H9 (cell line): ENCODE measurements around the gene AP4M1. TPM values are rescaled to one million over a fixed set of nuclear protein-coding genes. Genes with fewer than 3 reads are reported as not detected.

Experiments used
- DNase-seq: peaks from one replicate; pipeline ENCODE4 v3.0.0-alpha.2; 2017
- H2AFZ ChIP-seq: one replicate; pipeline ENCODE4 v1.6.1; 2013; ENCODE audit warnings: mild to moderate bottlenecking, low read length, control low read depth, moderate library complexity
- H2AK5ac ChIP-seq: 2 replicates; pipeline ENCODE4 v1.6.1; 2013; ENCODE audit warnings: low read length, control low read depth, mixed read lengths; ENCODE audit not compliant: insufficient read length
- H2BK120ac ChIP-seq: one replicate; pipeline ENCODE4 v1.6.1; 2013; ENCODE audit warnings: low read depth, mild to moderate bottlenecking, low read length, control low read depth, inconsistent platforms; ENCODE audit not compliant: poor library complexity, severe bottlenecking
- H2BK12ac ChIP-seq: 2 replicates; pipeline ENCODE4 v1.6.1; 2013; ENCODE audit warnings: low read length, control low read depth, mixed read lengths, low read depth; ENCODE audit not compliant: insufficient read length
- H2BK15ac ChIP-seq: 2 replicates; pipeline ENCODE4 v1.6.1; 2013; ENCODE audit warnings: low read depth, low read length, control low read depth
- H2BK20ac ChIP-seq: one replicate; pipeline ENCODE4 v1.6.1; 2013; ENCODE audit warnings: low read depth, mild to moderate bottlenecking, low read length, control low read depth, inconsistent platforms; ENCODE audit not compliant: poor library complexity, severe bottlenecking
- H2BK5ac ChIP-seq: 2 replicates; pipeline ENCODE4 v1.6.1; 2013; ENCODE audit warnings: low read length, control low read depth, mixed read lengths; ENCODE audit not compliant: insufficient read length
- H3K14ac ChIP-seq: 2 replicates; pipeline ENCODE4 v1.6.1; 2013; ENCODE audit warnings: low read length, control low read depth; ENCODE audit not compliant: insufficient read depth
- H3K18ac ChIP-seq: 2 replicates; pipeline ENCODE4 v1.6.1; 2013; ENCODE audit warnings: low read depth, mild to moderate bottlenecking, mixed read lengths, low read length, control low read depth; ENCODE audit not compliant: insufficient read length
- H3K23ac ChIP-seq: 2 replicates; pipeline ENCODE4 v1.6.1; 2013; ENCODE audit warnings: low read length, control low read depth, mixed read lengths, low read depth; ENCODE audit not compliant: insufficient read length
- H3K23me2 ChIP-seq: 2 replicates; pipeline ENCODE4 v1.6.1; 2013; ENCODE audit warnings: low read depth, mild to moderate bottlenecking, mixed read lengths, low read length, control low read depth; ENCODE audit not compliant: insufficient read length, poor library complexity, severe bottlenecking
- H3K27ac ChIP-seq: 2 replicates; pipeline ENCODE4 v1.5.1; 2013; ENCODE audit warnings: low read length, control low read depth, mixed read lengths, low read depth; ENCODE audit not compliant: insufficient read length
- H3K27me3 ChIP-seq: 2 replicates; pipeline ENCODE4 v1.6.1; 2013; ENCODE audit warnings: low read length, control low read depth, inconsistent platforms; ENCODE audit not compliant: insufficient read depth
- H3K4ac ChIP-seq: 2 replicates; pipeline ENCODE4 v1.6.1; 2013; ENCODE audit warnings: low read depth, mild to moderate bottlenecking, control low read depth, inconsistent platforms, low read length, moderate library complexity
- H3K4me1 ChIP-seq: 2 replicates; pipeline ENCODE4 v1.6.1; 2013; ENCODE audit warnings: low read length, control low read depth, inconsistent platforms; ENCODE audit not compliant: insufficient read depth
- H3K4me2 ChIP-seq: 2 replicates; pipeline ENCODE4 v1.6.1; 2013; ENCODE audit warnings: low read length, control low read depth, mixed read lengths; ENCODE audit not compliant: insufficient read length, insufficient read depth
- H3K56ac ChIP-seq: 2 replicates; pipeline ENCODE4 v1.6.1; 2013; ENCODE audit warnings: low read depth, mild to moderate bottlenecking, mixed read lengths, low read length, control low read depth; ENCODE audit not compliant: insufficient read length
- H3K79me1 ChIP-seq: 2 replicates; pipeline ENCODE4 v1.6.1; 2013; ENCODE audit warnings: low read depth, mild to moderate bottlenecking, moderate library complexity, low read length, control low read depth, inconsistent platforms; ENCODE audit not compliant: insufficient read depth, poor library complexity, severe bottlenecking
- H3K79me2 ChIP-seq: 2 replicates; pipeline ENCODE4 v1.6.1; 2013; ENCODE audit warnings: low read length, control low read depth, inconsistent platforms; ENCODE audit not compliant: insufficient read depth
- H3K9ac ChIP-seq: 2 replicates; pipeline ENCODE4 v1.6.1; 2013; ENCODE audit warnings: low read length, control low read depth, mixed read lengths; ENCODE audit not compliant: insufficient read length; ENCODE audit errors: extremely low read depth
- H3K9me3 ChIP-seq: one replicate; pipeline ENCODE4 v1.6.1; 2013; ENCODE audit warnings: low read depth, low read length, inconsistent platforms; ENCODE audit not compliant: control insufficient read depth
- H3T11ph ChIP-seq: one replicate; pipeline ENCODE4 v1.6.1; 2013; ENCODE audit warnings: mild to moderate bottlenecking, low read length, control low read depth, inconsistent platforms
- H4K20me1 ChIP-seq: one replicate; pipeline ENCODE4 v1.6.1; 2013; ENCODE audit not compliant: control insufficient read depth, insufficient read length, insufficient read depth
- H4K5ac ChIP-seq: 2 replicates; pipeline ENCODE4 v1.6.1; 2013; ENCODE audit warnings: low read depth, mild to moderate bottlenecking, mixed read lengths, low read length, control low read depth; ENCODE audit not compliant: insufficient read length
- H4K8ac ChIP-seq: replicated peaks from 2 replicates; pipeline ENCODE4 v1.6.1; 2013; ENCODE audit warnings: low read length, control low read depth, mixed read lengths, low read depth; ENCODE audit not compliant: insufficient read length
- H4K91ac ChIP-seq: 2 replicates; pipeline ENCODE4 v1.6.1; 2013; ENCODE audit warnings: low read depth, mild to moderate bottlenecking, moderate library complexity, mixed read lengths, low read length, control low read depth; ENCODE audit not compliant: insufficient read length
- H3K27ac Mint-ChIP-seq, 3 experiments: 2 replicates in 2 of 3; 3 replicates in 1 of 3; pipeline ENCODE4 v1.8.0; 2020 to 2021; ENCODE audit warnings: mixed read lengths in 3 of 3, mild to moderate bottlenecking in 1 of 3, moderate library complexity in 1 of 3
- H3K27me3 Mint-ChIP-seq: 2 replicates; pipeline ENCODE4 v1.8.0; 2021; ENCODE audit warnings: low read depth, mild to moderate bottlenecking, moderate library complexity, mixed read lengths
- H3K36me3 Mint-ChIP-seq, 3 experiments: 2 replicates in 2 of 3; 3 replicates in 1 of 3; pipeline ENCODE4 v1.8.0; 2020 to 2021; ENCODE audit warnings: low read depth in 3 of 3, mixed read lengths in 3 of 3; ENCODE audit not compliant: insufficient read depth in 1 of 3
- H3K4me1 Mint-ChIP-seq, 2 experiments: 2 replicates each; pipeline ENCODE4 v1.8.0; 2020; ENCODE audit warnings: mixed read lengths in 2 of 2
- H3K4me3 Mint-ChIP-seq, 2 experiments: 2 replicates in 1 of 2; 3 replicates in 1 of 2; pipeline ENCODE4 v1.8.0; 2020 to 2021; ENCODE audit warnings: mild to moderate bottlenecking in 2 of 2, mixed read lengths in 2 of 2, moderate library complexity in 1 of 2
- H3K9me3 Mint-ChIP-seq, 2 experiments: 2 replicates in 1 of 2; 3 replicates in 1 of 2; pipeline ENCODE4 v1.8.0; 2020; ENCODE audit warnings: mild to moderate bottlenecking in 2 of 2, mixed read lengths in 2 of 2, moderate library complexity in 1 of 2
- CTCF ChIP-seq: fragments of 200-600 bp; sonication (generic); conservative IDR thresholded peaks from 3 replicates; pipeline ENCODE4 v1.8.0; 2021; ENCODE audit warnings: antibody characterized with exemption, mild to moderate bottlenecking
- WGBS: extraction: QIAGEN DNeasy Blood & Tissue Kit; methylation state at CpG from one replicate; pipeline ENCODE4 v1.1.7; 2013; ENCODE audit warnings: missing lambda C conversion rate, low lambda C conversion rate, mixed read lengths; ENCODE audit not compliant: insufficient read length; ENCODE audit errors: extremely low coverage; 5-methylcytosine and 5-hydroxymethylcytosine counted together
- total RNA-seq: library from RNA; stranded (reverse); gene quantifications from 2 replicates; pipeline ENCODE4 v1.2.1, GENCODE V29; 2021

The AP4M1 gene
- total RNA-seq, 1 experiment from 2014 or later, result 18.8 TPM

- peak overlapping the region; percentile 100 for H4K5ac ChIP-seq
- no peaks in the 10 kb centered on the region for H3K27me3 ChIP-seq
- Mint-ChIP-seq H3K36me3 (peaks cover 56 to 75% (median 69%) of the 10 kb centered on the region in 3 experiments), H3K27ac (peak overlapping the region; percentile 99 to 100 (median 99)), H3K9me3 (peaks cover 0 to 3% of the 10 kb centered on the region in 2 experiments; a peak in 1 of 5 replicates), H3K4me3 (peak overlapping the region; percentile 93 to 95), H3K27me3 (no peaks in the 10 kb centered on the region; the same call in 1 of the 2 replicates), H3K4me1 (peaks cover 20 to 34% of the 10 kb centered on the region in 2 experiments)
- H3K9ac ChIP-seq, result peak overlapping the region; percentile 100
- peaks cover 5% of the 10 kb centered on the region; the same call in 1 of the 2 replicates for H3K79me2 ChIP-seq
- peak overlapping the region; percentile 75 for H3K4me2 ChIP-seq
- peak overlapping the region; percentile 99 for H4K91ac ChIP-seq
- DNase-seq, result peak; percentile 92
- no peaks in the 10 kb centered on the region for H3K9me3 ChIP-seq
- no CpG with 5 or more reads among the region's 61 CpGs for WGBS
- peak overlapping the region; percentile 86 for H3K27ac ChIP-seq
- no peak overlapping the region for H2BK20ac ChIP-seq
- H3K79me1 ChIP-seq, result peaks cover 3% of the 10 kb centered on the region
- H4K20me1 ChIP-seq, result no peaks in the 10 kb centered on the region
- H2BK15ac ChIP-seq, result no peak overlapping the region
- H4K8ac ChIP-seq, result peak overlapping the region; percentile 99
- peak overlapping the region; percentile 99 for H2BK5ac ChIP-seq
- H3K56ac ChIP-seq, result peak overlapping the region; percentile 97
- peak overlapping the region; percentile 94 for H2BK120ac ChIP-seq
- peak overlapping the region; percentile 92 for H2BK12ac ChIP-seq
- H3K18ac ChIP-seq, result peak overlapping the region; percentile 100
- no peaks in the 10 kb centered on the region for H3K23me2 ChIP-seq
- no peak overlapping the region for H3T11ph ChIP-seq
- no peak for TF ChIP-seq CTCF
- peak overlapping the region; percentile 100 for H3K4ac ChIP-seq
- H2AK5ac ChIP-seq, result peak overlapping the region; percentile 93
- peak overlapping the region; percentile 100 for H3K14ac ChIP-seq
- H2AFZ ChIP-seq, result no peak overlapping the region
- no peak overlapping the region for H3K23ac ChIP-seq
- H3K4me1 ChIP-seq, result no peaks in the 10 kb centered on the region
Measured at GRCh38 chr7:100100420-100101015, 925 bp upstream of the AP4M1 start.
